Tibial artery (tissue), 4 donors: ENCODE results near the gene KLHL18.

Experiments used
- DNase-seq, 2 donors: peaks; one replicate each; pipeline ENCODE4 v3.0.0-alpha.2; 2019
- H3K27ac ChIP-seq, 2 donors: fragments of 200-600 bp; sonication (generic) in 1 of 2; 1 replicate in 1 of 2; 2 replicates in 1 of 2; pipeline ENCODE4 v1.5.1; 2018 to 2019; ENCODE audit warnings: mild to moderate bottlenecking in 1 of 2
- H3K27me3 ChIP-seq, 2 donors: fragments of 200-600 bp; sonication (generic) in 1 of 2; one replicate each; pipeline versions ENCODE4 v1.5.1 to v1.6.0; 2016 to 2019
- H3K36me3 ChIP-seq, 3 donors: fragments of 200-600 bp; sonication (generic) in 2 of 3; one replicate each; pipeline ENCODE4 v1.5.1; 2016 to 2019; ENCODE audit warnings: mild to moderate bottlenecking in 2 of 3
- H3K4me1 ChIP-seq, 4 donors: fragments of 200-600 bp; sonication (generic) in 2 of 4; 1 replicate in 3 of 4; 2 replicates in 1 of 4; pipeline ENCODE4 v1.5.1; 2016 to 2019
- H3K4me3 ChIP-seq, 2 donors: fragments of 200-600 bp; sonication (generic) in 1 of 2; 1 replicate in 1 of 2; 2 replicates in 1 of 2; pipeline ENCODE4 v1.5.1; 2018 to 2019; ENCODE audit warnings: mild to moderate bottlenecking in 2 of 2
- H3K9me3 ChIP-seq, 3 donors: fragments of 200-600 bp; sonication (generic) in 1 of 3; one replicate each; pipeline ENCODE4 v1.5.1; 2016 to 2019
- CTCF ChIP-seq, 2 experiments: fragments of 200-600 bp in 1 of 2; fragments of 450-650 bp in 1 of 2; IDR thresholded peaks; one replicate each; pipeline ENCODE4 v1.5.1; 2017 to 2019; ENCODE audit warnings: antibody characterized with exemption in 2 of 2, mild to moderate bottlenecking in 1 of 2, moderate library complexity in 1 of 2
- intact Hi-C: fragments of 100-400 bp; cut with DNase I; formaldehyde crosslinking; loops from one replicate; pipeline ENCODE4 v1.15.0; 2023; ENCODE audit warnings: low total_unique reads

Gene KLHL18

GRCh38 chr3:47259114-47259513, 23.6 kb upstream of the KLHL18 start:
- Histone ChIP-seq H3K9me3 (no peaks in the 10 kb centered on the region), H3K27me3 (no peaks in the 10 kb centered on the region), H3K4me1 (no peaks in the 10 kb centered on the region), H3K4me3 (no peak overlapping the region), H3K36me3 (no peaks in the 10 kb centered on the region), H3K27ac (no peak overlapping the region)
- no peak for TF ChIP-seq CTCF (IDR thresholded peaks at IDR 0.05)
- no peak for DNase-seq
- intact Hi-C loops = no loop called here

GRCh38 chr3:47260605-47261004, 22.1 kb upstream of the KLHL18 start:
- intact Hi-C loops = no loop called here
- no peaks in the 10 kb centered on the region for H3K36me3 ChIP-seq
- TF ChIP-seq CTCF (IDR thresholded peaks at IDR 0.05) = no peak
- H3K4me3 ChIP-seq = no peak overlapping the region
- no peak for DNase-seq
- no peak overlapping the region for H3K27ac ChIP-seq
- H3K4me1 ChIP-seq = no peaks in the 10 kb centered on the region
- H3K9me3 ChIP-seq = no peaks in the 10 kb centered on the region
- H3K27me3 ChIP-seq = no peaks in the 10 kb centered on the region

GRCh38 chr3:47261301-47261700, 21.4 kb upstream of the KLHL18 start:
- no peak for TF ChIP-seq CTCF (IDR thresholded peaks at IDR 0.05)
- H3K36me3 ChIP-seq = no peaks in the 10 kb centered on the region
- no peak for DNase-seq

GRCh38 chr3:47265008-47265407, 17.7 kb upstream of the KLHL18 start:
- no peak overlapping the region for H3K4me3 ChIP-seq
- no peak overlapping the region for H3K27ac ChIP-seq
- no peaks in the 10 kb centered on the region for H3K9me3 ChIP-seq
- H3K4me1 ChIP-seq = peaks cover 0 to 11% (median 3%) of the 10 kb centered on the region in 4 donors
- TF ChIP-seq CTCF (IDR thresholded peaks at IDR 0.05) = no peak
- H3K27me3 ChIP-seq = no peaks in the 10 kb centered on the region
- H3K36me3 ChIP-seq = no peaks in the 10 kb centered on the region
- intact Hi-C loops = no loop called here
- DNase-seq = no peak

More at GRCh38 chr3:47261301-47261700, 21.4 kb upstream of the KLHL18 start:
- H3K27ac ChIP-seq = no peak overlapping the region
- intact Hi-C loops = no loop called here
- H3K4me1 ChIP-seq = peaks cover 0 to under 1% (median 0%) of the 10 kb centered on the region in 4 donors
- H3K27me3 ChIP-seq = no peaks in the 10 kb centered on the region
- H3K9me3 ChIP-seq = no peaks in the 10 kb centered on the region
- no peak overlapping the region for H3K4me3 ChIP-seq

GRCh38 chr3:47265725-47266428, 16.9 kb upstream of the KLHL18 start:
- no peak overlapping the region for H3K4me3 ChIP-seq
- H3K27me3 ChIP-seq = no peaks in the 10 kb centered on the region
- H3K36me3 ChIP-seq = no peaks in the 10 kb centered on the region
- no peak for TF ChIP-seq CTCF (IDR thresholded peaks at IDR 0.05)
- no peak overlapping the region for H3K27ac ChIP-seq
- intact Hi-C loops = no loop called here
- peak in 1 of 2 donors; percentile 29 for DNase-seq
- no peaks in the 10 kb centered on the region for H3K9me3 ChIP-seq
- H3K4me1 ChIP-seq = peaks cover 0 to 11% (median 3%) of the 10 kb centered on the region in 4 donors
